Activated T-cell treated with anti-CD3 and anti-CD28 coated beads, Interleukin-2, amount 50 U/mL, for 72 hours (primary cell): ENCODE results near the gene MCCC2. TPM values are rescaled to one million over a fixed set of nuclear protein-coding genes. Genes with fewer than 3 reads are reported as not detected.
"Not testable (repeated sequence)": the region's sequence is repeated elsewhere in the genome, so short reads cannot be mapped to it uniquely, and the experiment has no call there.

Experiments used
- ATAC-seq, 2 donors: fragments of 150-1000 bp; cut with Tn5 transposase; replicated peaks in 1 of 2; 2 replicates each; pipeline ENCODE4 v1.10.0; 2021; ENCODE audit warnings: moderate library complexity in 2 of 2, mild to moderate bottlenecking in 1 of 2
- DNase-seq, 2 donors: peaks; one replicate each; pipeline ENCODE4 v3.0.0; 2021 to 2022; ENCODE audit warnings: mixed read lengths in 1 of 2
- H3K27ac Mint-ChIP-seq: one replicate; pipeline ENCODE4 v1.8.0; 2022; ENCODE audit warnings: mild to moderate bottlenecking, moderate library complexity, mixed read lengths
- H3K27me3 Mint-ChIP-seq: one replicate; pipeline ENCODE4 v1.8.0; 2022; ENCODE audit warnings: low read depth, mixed read lengths
- H3K36me3 Mint-ChIP-seq, 2 donors: one replicate each; pipeline ENCODE4 v1.8.0; 2022; ENCODE audit warnings: mixed read lengths in 2 of 2, mild to moderate bottlenecking in 1 of 2; ENCODE audit not compliant: insufficient read depth in 2 of 2
- H3K4me1 Mint-ChIP-seq: one replicate; pipeline ENCODE4 v1.8.0; 2022; ENCODE audit warnings: low read depth, mixed read lengths
- H3K4me3 Mint-ChIP-seq, 2 donors: one replicate each; pipeline ENCODE4 v1.8.0; 2022; ENCODE audit warnings: mild to moderate bottlenecking in 2 of 2, mixed read lengths in 2 of 2, moderate library complexity in 2 of 2
- H3K9me3 Mint-ChIP-seq, 2 donors: one replicate each; pipeline ENCODE4 v1.8.0; 2022; ENCODE audit warnings: mixed read lengths in 2 of 2
- total RNA-seq, 2 donors: library from RNA; stranded (reverse); gene quantifications; one replicate each; pipeline ENCODE4 v1.2.3, GENCODE V29; 2022

MCCC2 gene
- total RNA-seq, 2 donors from 2014 or later = 49.6 to 51.3 TPM

- Mint-ChIP-seq H3K4me3 (no peak overlapping the region), H3K9me3 (no peaks in the 10 kb centered on the region), H3K36me3 (peaks cover 8 to 29% of the 10 kb centered on the region in 2 donors), H3K27ac (no peak overlapping the region), H3K4me1 (peaks cover 15% of the 10 kb centered on the region), H3K27me3 (no peaks in the 10 kb centered on the region)
- no peak for ATAC-seq
- DNase-seq = no peak
Observed at GRCh38 chr5:71652349-71652748, 65.2 kb downstream of the MCCC2 start.

GRCh38 chr5:71652803-71653543, 65.8 kb downstream of the MCCC2 start:
- H3K4me3 Mint-ChIP-seq = no peak overlapping the region
- ATAC-seq = no peak
- H3K4me1 Mint-ChIP-seq = peaks cover 15% of the 10 kb centered on the region
- H3K27ac Mint-ChIP-seq = no peak overlapping the region
- DNase-seq = no peak
- H3K9me3 Mint-ChIP-seq = no peaks in the 10 kb centered on the region
- no peaks in the 10 kb centered on the region for H3K27me3 Mint-ChIP-seq
- peaks cover 9 to 32% of the 10 kb centered on the region in 2 donors for H3K36me3 Mint-ChIP-seq

GRCh38 chr5:71658916-71659662, 71.9 kb downstream of the MCCC2 start:
- no peak for ATAC-seq
- peaks cover 4 to 15% of the 10 kb centered on the region in 2 donors for H3K36me3 Mint-ChIP-seq
- H3K27ac Mint-ChIP-seq = no peak overlapping the region
- no peaks in the 10 kb centered on the region for H3K9me3 Mint-ChIP-seq
- no peaks in the 10 kb centered on the region for H3K4me1 Mint-ChIP-seq
- H3K27me3 Mint-ChIP-seq = no peaks in the 10 kb centered on the region
- H3K4me3 Mint-ChIP-seq = no peak overlapping the region
- DNase-seq = no peak

GRCh38 chr5:71662381-71662780, 75.2 kb downstream of the MCCC2 start:
- ATAC-seq = no peak
- no peaks in the 10 kb centered on the region for H3K9me3 Mint-ChIP-seq
- H3K36me3 Mint-ChIP-seq = peaks cover 4 to 12% of the 10 kb centered on the region in 2 donors

GRCh38 chr5:71663191-71663969, 76.2 kb downstream of the MCCC2 start:
- no peaks in the 10 kb centered on the region for H3K9me3 Mint-ChIP-seq
- no peak for ATAC-seq
- no peak overlapping the region for H3K4me3 Mint-ChIP-seq
- H3K4me1 Mint-ChIP-seq = no peaks in the 10 kb centered on the region
- DNase-seq = no peak
- no peak overlapping the region for H3K27ac Mint-ChIP-seq
- peaks cover 0 to 2% of the 10 kb centered on the region in 2 donors for H3K36me3 Mint-ChIP-seq
- H3K27me3 Mint-ChIP-seq = no peaks in the 10 kb centered on the region

More at GRCh38 chr5:71662381-71662780, 75.2 kb downstream of the MCCC2 start:
- H3K4me1 Mint-ChIP-seq = no peaks in the 10 kb centered on the region
- no peak for DNase-seq
- H3K4me3 Mint-ChIP-seq = no peak overlapping the region
- no peak overlapping the region for H3K27ac Mint-ChIP-seq
- no peaks in the 10 kb centered on the region for H3K27me3 Mint-ChIP-seq

- H3K36me3 Mint-ChIP-seq, H3K4me1 Mint-ChIP-seq, DNase-seq, H3K4me3 Mint-ChIP-seq, H3K27me3 Mint-ChIP-seq, ATAC-seq, H3K27ac Mint-ChIP-seq, H3K9me3 Mint-ChIP-seq: not testable (repeated sequence)
Observed at GRCh38 chr5:71664615-71665014, 77.5 kb downstream of the MCCC2 start.

GRCh38 chr5:71666321-71666720, 79.2 kb downstream of the MCCC2 start:
- DNase-seq (no peak), ATAC-seq (no peak)
- Mint-ChIP-seq H3K4me1 (no peaks in the 10 kb centered on the region), H3K9me3 (no peaks in the 10 kb centered on the region), H3K27ac (no peak overlapping the region), H3K36me3 (no peaks in the 10 kb centered on the region), H3K4me3 (no peak overlapping the region), H3K27me3 (peaks cover 6% of the 10 kb centered on the region)

GRCh38 chr5:71677977-71678376, 90.8 kb downstream of the MCCC2 start:
- Mint-ChIP-seq H3K27me3 (peaks cover 47% of the 10 kb centered on the region), H3K36me3 (no peaks in the 10 kb centered on the region), H3K9me3 (no peaks in the 10 kb centered on the region), H3K4me3 (no peak overlapping the region), H3K4me1 (no peaks in the 10 kb centered on the region), H3K27ac (no peak overlapping the region)
- DNase-seq (no peak), ATAC-seq (no peak)

- Mint-ChIP-seq H3K9me3 (peaks cover 0 to 2% of the 10 kb centered on the region in 2 donors), H3K27ac (no peak overlapping the region), H3K4me3 (no peak overlapping the region), H3K27me3 (peaks cover 49% of the 10 kb centered on the region), H3K4me1 (no peaks in the 10 kb centered on the region), H3K36me3 (peaks cover 0 to 2% of the 10 kb centered on the region in 2 donors)
- DNase-seq = no peak
- no peak for ATAC-seq
Observed at GRCh38 chr5:71679714-71680113, 92.6 kb downstream of the MCCC2 start.

GRCh38 chr5:71680510-71680909, 93.4 kb downstream of the MCCC2 start:
- H3K27me3 Mint-ChIP-seq = peaks cover 50% of the 10 kb centered on the region
- H3K36me3 Mint-ChIP-seq = peaks cover 0 to 9% of the 10 kb centered on the region in 2 donors
- DNase-seq = no peak
- H3K27ac Mint-ChIP-seq = no peak overlapping the region
- peaks cover 2 to 6% of the 10 kb centered on the region in 2 donors for H3K9me3 Mint-ChIP-seq
- ATAC-seq = no peak
- no peak overlapping the region for H3K4me3 Mint-ChIP-seq
- H3K4me1 Mint-ChIP-seq = no peaks in the 10 kb centered on the region

- ATAC-seq = no peak
- Mint-ChIP-seq H3K4me3 (no peak overlapping the region), H3K27ac (no peak overlapping the region), H3K4me1 (no peaks in the 10 kb centered on the region), H3K36me3 (peaks cover 0 to 9% of the 10 kb centered on the region in 2 donors), H3K27me3 (peaks cover 49% of the 10 kb centered on the region), H3K9me3 (peaks cover 2 to 11% of the 10 kb centered on the region in 2 donors)
- DNase-seq = no peak
Observed at GRCh38 chr5:71681296-71681695, 94.2 kb downstream of the MCCC2 start.

- ATAC-seq = no peak
- H3K4me3 Mint-ChIP-seq = no peak overlapping the region
- H3K27me3 Mint-ChIP-seq = peaks cover 62% of the 10 kb centered on the region
- peaks cover 0 to 9% of the 10 kb centered on the region in 2 donors for H3K36me3 Mint-ChIP-seq
- no peaks in the 10 kb centered on the region for H3K4me1 Mint-ChIP-seq
- no peak overlapping the region for H3K27ac Mint-ChIP-seq
- DNase-seq = no peak
- peaks cover 5 to 11% of the 10 kb centered on the region in 2 donors for H3K9me3 Mint-ChIP-seq
Observed at GRCh38 chr5:71684309-71684708, 97.2 kb downstream of the MCCC2 start.
